Immature natural killer cell (primary cell): ENCODE data around the gene PTPRG. TPM values are rescaled to one million over a fixed set of nuclear protein-coding genes. Genes with fewer than 3 reads are reported as not detected.
"Not testable (repeated sequence)": the region's sequence is repeated elsewhere in the genome, so short reads cannot be mapped to it uniquely, and the experiment has no call there.

Experiments used
- DNase-seq, 3 donors: peaks; one replicate each; pipeline ENCODE4 v3.0.0; 2022; ENCODE audit warnings: mixed read lengths in 1 of 3
- H3K27ac Mint-ChIP-seq, 6 donors: one replicate each; pipeline ENCODE4 v1.8.0; 2020; ENCODE audit warnings: mixed read lengths in 6 of 6, mild to moderate bottlenecking in 5 of 6, inconsistent platforms in 4 of 6, moderate library complexity in 3 of 6
- H3K27me3 Mint-ChIP-seq, 3 donors: one replicate each; pipeline ENCODE4 v1.8.0; 2020 to 2021; ENCODE audit warnings: low read depth in 3 of 3, mild to moderate bottlenecking in 3 of 3, mixed read lengths in 3 of 3, moderate library complexity in 3 of 3, inconsistent platforms in 1 of 3
- H3K36me3 Mint-ChIP-seq, 3 donors: one replicate each; pipeline ENCODE4 v1.8.0; 2020; ENCODE audit warnings: mixed read lengths in 3 of 3, inconsistent platforms in 2 of 3, mild to moderate bottlenecking in 2 of 3
- H3K4me1 Mint-ChIP-seq, 2 donors: one replicate each; pipeline ENCODE4 v1.8.0; 2020; ENCODE audit warnings: inconsistent platforms in 2 of 2, mild to moderate bottlenecking in 2 of 2, mixed read lengths in 2 of 2, moderate library complexity in 1 of 2
- H3K4me3 Mint-ChIP-seq, 5 donors: one replicate each; pipeline ENCODE4 v1.8.0; 2020; ENCODE audit warnings: mild to moderate bottlenecking in 5 of 5, mixed read lengths in 5 of 5, inconsistent platforms in 3 of 5, moderate library complexity in 3 of 5
- H3K9me3 Mint-ChIP-seq, 6 donors: one replicate each; pipeline ENCODE4 v1.8.0; 2020; ENCODE audit warnings: mild to moderate bottlenecking in 6 of 6, mixed read lengths in 6 of 6, inconsistent platforms in 4 of 6, moderate library complexity in 3 of 6
- polyA plus RNA-seq, 3 donors: library from polyadenylated mRNA; unstranded; fragments of 300-500 nt; fragmentation: Illumina TruSeq; gene quantifications; one replicate each; pipeline ENCODE4 v1.2.3, GENCODE V29; 2021

PTPRG gene
- polyA plus RNA-seq, 3 donors from 2014 or later: 0.13 TPM; not detected in 2

- Mint-ChIP-seq H3K36me3 (no peaks in the 10 kb centered on the region), H3K27me3 (peaks cover 0 to 4% (median 0%) of the 10 kb centered on the region in 3 donors), H3K4me3 (no peak overlapping the region), H3K9me3 (peaks cover 0 to 6% (median 2%) of the 10 kb centered on the region in 6 donors), H3K4me1 (no peaks in the 10 kb centered on the region), H3K27ac (no peak overlapping the region)
- no peak for DNase-seq
Observed at GRCh38 chr3:61733000-61733399, 171.6 kb downstream of the PTPRG start.

DNA sequence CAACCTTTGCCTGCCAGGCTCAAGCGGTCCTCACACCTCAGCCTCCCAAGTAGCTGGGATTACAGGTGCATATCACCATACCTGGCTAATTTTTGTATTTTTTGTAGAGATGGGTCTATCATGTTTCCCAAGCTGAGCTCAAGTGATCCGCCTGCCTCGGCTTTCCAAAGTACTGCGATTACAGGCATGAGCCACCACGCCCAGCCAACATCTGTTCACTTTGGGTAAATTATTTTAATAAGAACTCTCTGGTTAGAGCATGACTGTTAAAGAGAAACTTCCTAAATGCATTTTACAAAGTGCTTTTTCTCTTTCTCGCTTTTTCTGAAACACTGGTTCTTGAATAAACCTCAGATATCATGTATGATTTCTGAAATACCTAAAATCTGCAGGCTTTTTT lies 172.5 kb downstream of the PTPRG start:
- no peaks in the 10 kb centered on the region for H3K36me3 Mint-ChIP-seq
- H3K4me3 Mint-ChIP-seq: no peak overlapping the region
- peaks cover 0 to 6% (median 2%) of the 10 kb centered on the region in 6 donors for H3K9me3 Mint-ChIP-seq
- no peaks in the 10 kb centered on the region for H3K4me1 Mint-ChIP-seq
- DNase-seq: no peak
- H3K27me3 Mint-ChIP-seq: peaks cover 0 to 4% (median 0%) of the 10 kb centered on the region in 3 donors
- H3K27ac Mint-ChIP-seq: no peak overlapping the region

GRCh38 chr3:61734749-61735686 lies 173.6 kb downstream of the PTPRG start:
- no peak overlapping the region for H3K4me3 Mint-ChIP-seq

GRCh38 chr3:61736506-61736905 lies 175.1 kb downstream of the PTPRG start:
- Mint-ChIP-seq H3K27me3 (peaks cover 0 to 2% (median 0%) of the 10 kb centered on the region in 3 donors), H3K9me3 (peaks cover 0 to 10% (median 2%) of the 10 kb centered on the region in 6 donors), H3K4me3 (no peak overlapping the region), H3K4me1 (no peaks in the 10 kb centered on the region), H3K27ac (no peak overlapping the region), H3K36me3 (no peaks in the 10 kb centered on the region)
- no peak for DNase-seq

More at GRCh38 chr3:61734749-61735686, 173.6 kb downstream of the PTPRG start:
- Mint-ChIP-seq H3K9me3 (peaks cover 0 to 6% (median 2%) of the 10 kb centered on the region in 6 donors), H3K27ac (no peak overlapping the region), H3K4me1 (no peaks in the 10 kb centered on the region), H3K27me3 (peaks cover 0 to 3% (median 0%) of the 10 kb centered on the region in 3 donors), H3K36me3 (no peaks in the 10 kb centered on the region)
- no peak for DNase-seq

GRCh38 chr3:61739640-61740039 lies 178.3 kb downstream of the PTPRG start:
- no peaks in the 10 kb centered on the region for H3K4me1 Mint-ChIP-seq
- no peak for DNase-seq
- H3K4me3 Mint-ChIP-seq: no peak overlapping the region
- H3K9me3 Mint-ChIP-seq: peaks cover 0 to 10% (median 4%) of the 10 kb centered on the region in 6 donors
- H3K27me3 Mint-ChIP-seq: peaks cover 0 to 2% (median 0%) of the 10 kb centered on the region in 3 donors
- H3K36me3 Mint-ChIP-seq: no peaks in the 10 kb centered on the region
- no peak overlapping the region for H3K27ac Mint-ChIP-seq

GRCh38 chr3:61740494-61740893 lies 179.1 kb downstream of the PTPRG start:
- no peaks in the 10 kb centered on the region for H3K36me3 Mint-ChIP-seq
- H3K4me1 Mint-ChIP-seq: no peaks in the 10 kb centered on the region
- H3K9me3 Mint-ChIP-seq: peaks cover 0 to 10% (median 7%) of the 10 kb centered on the region in 6 donors
- peaks cover 0 to 2% (median 0%) of the 10 kb centered on the region in 3 donors for H3K27me3 Mint-ChIP-seq
- no peak overlapping the region for H3K4me3 Mint-ChIP-seq
- H3K27ac Mint-ChIP-seq: no peak overlapping the region
- DNase-seq: no peak

DNA sequence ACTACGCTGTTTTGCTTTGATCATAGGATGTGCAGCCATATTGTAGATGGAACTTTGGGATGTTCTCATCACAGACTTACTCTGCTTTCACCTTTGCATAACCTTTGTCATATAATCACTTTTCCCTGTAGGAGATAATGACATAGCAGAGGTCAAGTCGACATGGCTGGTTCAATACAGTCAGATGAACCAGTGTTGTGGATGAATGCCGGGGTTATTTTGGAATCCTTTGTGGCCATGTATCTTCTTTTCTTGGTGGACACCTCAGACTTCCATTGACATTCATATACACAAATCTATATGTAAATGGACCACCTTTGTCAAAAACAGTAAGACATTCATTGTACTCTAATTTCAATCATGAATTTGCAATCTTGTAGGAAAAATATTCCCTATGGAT lies 180.2 kb downstream of the PTPRG start:
- Mint-ChIP-seq H3K4me3 (no peak overlapping the region), H3K36me3 (no peaks in the 10 kb centered on the region), H3K27ac (no peak overlapping the region), H3K27me3 (peaks cover 0 to 1% (median 0%) of the 10 kb centered on the region in 3 donors), H3K9me3 (peaks cover 0 to 10% (median 7%) of the 10 kb centered on the region in 6 donors), H3K4me1 (no peaks in the 10 kb centered on the region)
- no peak for DNase-seq

GRCh38 chr3:61742006-61742405 lies 180.6 kb downstream of the PTPRG start:
- no peaks in the 10 kb centered on the region for H3K4me1 Mint-ChIP-seq
- no peak for DNase-seq
- peaks cover 0 to 10% (median 6%) of the 10 kb centered on the region in 6 donors for H3K9me3 Mint-ChIP-seq
- no peak overlapping the region for H3K27ac Mint-ChIP-seq
- no peaks in the 10 kb centered on the region for H3K36me3 Mint-ChIP-seq
- H3K4me3 Mint-ChIP-seq: no peak overlapping the region
- H3K27me3 Mint-ChIP-seq: no peaks in the 10 kb centered on the region

- H3K4me3 Mint-ChIP-seq: no peak overlapping the region
- H3K36me3 Mint-ChIP-seq: no peaks in the 10 kb centered on the region
- H3K4me1 Mint-ChIP-seq: no peaks in the 10 kb centered on the region
- H3K9me3 Mint-ChIP-seq: peaks cover 0 to 14% (median 6%) of the 10 kb centered on the region in 6 donors
- peaks cover 0 to 4% (median 0%) of the 10 kb centered on the region in 3 donors for H3K27me3 Mint-ChIP-seq
- no peak for DNase-seq
- no peak overlapping the region for H3K27ac Mint-ChIP-seq
Observed at GRCh38 chr3:61743067-61743466, 181.7 kb downstream of the PTPRG start.

- H3K4me1 Mint-ChIP-seq: no peaks in the 10 kb centered on the region
- no peak overlapping the region for H3K27ac Mint-ChIP-seq
- no peaks in the 10 kb centered on the region for H3K36me3 Mint-ChIP-seq
- DNase-seq: no peak
- H3K9me3 Mint-ChIP-seq: peaks cover 0 to 17% (median 6%) of the 10 kb centered on the region in 6 donors
- H3K4me3 Mint-ChIP-seq: no peak overlapping the region
- H3K27me3 Mint-ChIP-seq: peaks cover 0 to 6% (median 0%) of the 10 kb centered on the region in 3 donors
Observed at GRCh38 chr3:61743686-61744242, 182.4 kb downstream of the PTPRG start.

DNA sequence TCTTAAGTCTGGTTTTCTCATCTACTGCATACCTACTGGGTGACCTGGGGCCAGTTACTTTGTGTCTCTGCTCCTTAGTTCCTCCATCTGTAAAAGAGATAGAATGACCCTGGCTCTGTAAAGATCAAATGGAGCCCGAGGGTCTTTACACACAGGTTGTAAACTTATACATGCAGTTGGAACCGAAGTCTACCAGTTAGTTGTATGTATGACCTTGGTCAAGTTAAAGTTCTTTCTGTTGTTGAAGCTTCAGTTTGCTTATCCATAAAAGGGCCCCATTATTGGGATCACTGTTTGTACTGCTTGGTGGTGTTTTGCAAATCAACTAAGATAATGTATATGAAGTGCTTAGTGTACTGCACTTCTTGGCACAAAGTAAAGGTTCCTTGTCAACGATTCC lies 186.9 kb downstream of the PTPRG start:
- Mint-ChIP-seq H3K4me3 (no peak overlapping the region), H3K36me3 (no peaks in the 10 kb centered on the region), H3K27ac (no peak overlapping the region), H3K4me1 (no peaks in the 10 kb centered on the region), H3K27me3 (peaks cover 0 to 6% (median 0%) of the 10 kb centered on the region in 3 donors), H3K9me3 (peaks cover 0 to 21% (median 4%) of the 10 kb centered on the region in 6 donors)
- DNase-seq: no peak

DNA sequence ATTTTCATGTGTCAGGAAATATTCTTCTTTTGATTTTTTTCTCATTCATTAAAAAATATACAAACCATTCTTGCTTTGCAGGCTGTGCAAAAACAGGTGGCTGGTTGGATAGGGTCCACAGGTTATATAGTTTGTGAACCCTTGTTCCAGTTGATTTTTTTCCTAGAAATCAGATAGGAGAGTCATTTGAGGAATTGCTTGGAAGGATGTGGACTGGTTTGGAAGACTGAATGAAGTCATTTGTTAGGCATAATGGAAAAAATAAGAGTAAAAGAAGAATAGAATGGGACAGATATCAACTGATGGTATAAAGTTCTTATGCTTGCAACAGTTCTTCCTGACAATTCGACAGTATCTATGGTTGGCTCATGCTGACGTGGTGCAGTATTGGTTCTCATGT lies 189.4 kb downstream of the PTPRG start:
- Mint-ChIP-seq H3K9me3 (peaks cover 0 to 13% (median 0%) of the 10 kb centered on the region in 6 donors), H3K27ac (no peak overlapping the region), H3K4me3 (no peak overlapping the region), H3K4me1 (no peaks in the 10 kb centered on the region), H3K27me3 (peaks cover 0 to 7% (median 1%) of the 10 kb centered on the region in 3 donors), H3K36me3 (no peaks in the 10 kb centered on the region)
- no peak for DNase-seq

GRCh38 chr3:61758839-61759238 lies 197.5 kb downstream of the PTPRG start:
- H3K4me3 Mint-ChIP-seq: no peak overlapping the region
- H3K27me3 Mint-ChIP-seq: peaks cover 1 to 7% (median 4%) of the 10 kb centered on the region in 3 donors
- H3K27ac Mint-ChIP-seq: no peak overlapping the region
- no peak for DNase-seq
- no peaks in the 10 kb centered on the region for H3K36me3 Mint-ChIP-seq
- no peaks in the 10 kb centered on the region for H3K4me1 Mint-ChIP-seq
- H3K9me3 Mint-ChIP-seq: peaks cover 0 to 4% (median 0%) of the 10 kb centered on the region in 6 donors

DNA sequence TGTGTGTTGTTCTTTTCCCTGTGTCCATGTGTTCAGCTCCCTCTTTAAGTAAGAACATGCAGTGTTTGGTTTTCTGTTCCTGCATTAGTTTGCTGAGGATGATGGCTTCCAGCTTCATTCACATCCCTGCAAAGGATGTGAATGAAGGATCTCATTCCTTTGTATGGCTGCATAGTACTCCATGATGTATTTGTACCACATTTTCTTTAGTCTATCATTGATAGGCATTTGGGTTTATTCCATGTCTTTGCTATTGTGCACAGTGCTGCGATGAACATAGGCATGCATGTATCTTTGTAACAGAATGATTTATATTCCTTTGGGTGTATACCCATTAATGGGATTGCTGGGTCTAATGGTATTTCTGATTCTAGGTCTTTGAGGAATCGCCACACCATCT lies 199.4 kb downstream of the PTPRG start:
- DNase-seq, H3K36me3 Mint-ChIP-seq, H3K27ac Mint-ChIP-seq, H3K27me3 Mint-ChIP-seq, H3K9me3 Mint-ChIP-seq, H3K4me1 Mint-ChIP-seq, H3K4me3 Mint-ChIP-seq: not testable (repeated sequence)
